Fibroblast of skin of right biceps (primary cell): ENCODE data around the gene CLCN6.

Source experiments
- DNase-seq: peaks from one replicate; pipeline ENCODE4 v3.0.0-alpha.2; 2013

CLCN6 gene

DNA sequence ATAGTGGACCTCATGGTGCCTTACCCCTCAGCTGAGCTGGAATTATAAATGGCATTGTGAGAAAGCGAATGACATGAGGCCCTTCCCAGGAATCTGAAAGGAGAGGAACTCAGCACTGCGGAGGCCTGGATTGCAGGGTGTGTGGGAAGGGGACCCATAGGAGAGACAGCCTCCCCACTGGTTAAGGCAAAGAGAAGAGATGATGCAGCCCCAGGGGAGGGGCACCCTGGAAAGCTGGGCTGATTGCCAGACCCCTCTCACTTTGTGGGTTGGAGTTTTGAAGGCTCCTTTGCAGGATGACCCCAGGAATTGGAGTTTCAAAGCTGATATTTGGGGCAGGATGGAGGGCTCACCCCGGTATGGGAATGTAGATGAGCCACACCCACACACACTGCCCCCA lies 50.7 kb downstream of the CLCN6 start:
- DNase-seq: no peak

DNA sequence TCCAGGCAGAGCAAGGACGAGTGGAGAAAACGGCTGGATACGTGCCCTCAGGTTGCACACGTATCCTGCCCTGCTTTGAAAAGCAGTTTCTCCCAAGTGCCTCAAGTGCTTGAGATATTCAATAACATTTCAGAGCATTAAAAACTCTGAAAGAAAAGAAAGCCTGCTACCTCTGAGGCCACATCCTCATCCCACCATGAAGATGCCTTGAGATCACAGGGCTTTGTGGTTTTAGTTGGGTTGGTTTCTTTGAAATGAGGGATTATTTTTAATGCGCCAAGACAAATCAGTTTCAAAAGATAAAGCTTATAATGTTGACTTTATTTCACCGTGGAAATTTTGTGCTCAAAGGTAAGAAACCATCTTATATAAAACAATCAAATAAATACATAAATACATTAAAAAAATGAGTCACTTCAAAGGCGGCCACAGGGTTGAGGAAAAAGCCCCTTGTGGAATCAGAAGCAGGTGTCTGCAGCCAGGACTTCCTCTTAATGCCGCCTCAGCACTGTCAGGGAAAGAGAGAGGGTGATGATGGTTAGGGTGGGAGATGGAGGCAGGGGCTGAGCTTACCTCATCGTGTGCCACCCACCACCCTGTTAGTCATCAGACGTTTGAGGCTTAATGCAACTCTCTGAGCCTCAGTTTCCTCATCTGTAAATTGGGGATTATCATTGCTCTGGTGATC lies 51.3 kb downstream of the CLCN6 start:
- DNase-seq: no peak

DNA sequence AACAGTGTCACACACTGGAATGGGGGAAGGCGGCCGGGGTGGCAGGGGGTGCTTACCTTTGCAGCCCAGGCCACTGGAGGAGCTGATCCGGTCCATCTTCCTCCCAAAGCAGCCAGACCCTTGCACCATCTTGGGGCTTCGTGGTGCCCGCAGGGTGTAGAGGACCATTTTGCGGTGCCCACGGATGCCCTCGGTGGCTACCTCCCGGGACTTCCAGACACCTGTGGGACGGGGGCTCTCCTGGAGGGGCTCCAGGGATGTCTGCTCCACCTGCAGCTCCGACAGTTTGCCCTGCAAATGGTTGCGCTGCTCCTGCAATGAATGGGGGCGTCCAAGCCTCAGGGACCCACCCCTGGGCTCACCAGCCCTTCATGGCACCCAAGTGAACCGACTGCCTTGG lies 52.2 kb downstream of the CLCN6 start:
- DNase-seq: no peak

DNA sequence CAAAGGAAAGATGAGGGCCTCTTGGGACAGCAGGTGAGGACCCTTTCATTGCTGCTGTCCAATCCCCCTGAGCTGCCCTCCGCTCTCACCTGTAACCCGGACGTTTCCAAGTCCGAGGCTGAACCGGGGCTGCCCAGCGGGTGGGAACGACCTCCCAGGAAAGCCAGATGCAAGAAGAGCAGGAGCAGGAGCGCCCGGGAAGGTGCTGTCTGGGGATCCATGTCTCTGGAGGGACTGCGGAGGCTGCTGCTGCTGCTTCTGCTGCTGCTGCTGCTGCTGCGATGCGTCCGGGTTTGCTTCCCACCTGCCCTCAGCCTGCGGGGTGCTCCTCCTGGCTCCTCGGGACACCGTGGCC lies 52.6 kb downstream of the CLCN6 start, which contains the start of gene NPPB:
NPPB (minus strand) TSS at position 333 of the 355 bp plus-strand sequence; CDS start at position 221, 112 bp downstream.
- DNase-seq: no peak

DNA sequence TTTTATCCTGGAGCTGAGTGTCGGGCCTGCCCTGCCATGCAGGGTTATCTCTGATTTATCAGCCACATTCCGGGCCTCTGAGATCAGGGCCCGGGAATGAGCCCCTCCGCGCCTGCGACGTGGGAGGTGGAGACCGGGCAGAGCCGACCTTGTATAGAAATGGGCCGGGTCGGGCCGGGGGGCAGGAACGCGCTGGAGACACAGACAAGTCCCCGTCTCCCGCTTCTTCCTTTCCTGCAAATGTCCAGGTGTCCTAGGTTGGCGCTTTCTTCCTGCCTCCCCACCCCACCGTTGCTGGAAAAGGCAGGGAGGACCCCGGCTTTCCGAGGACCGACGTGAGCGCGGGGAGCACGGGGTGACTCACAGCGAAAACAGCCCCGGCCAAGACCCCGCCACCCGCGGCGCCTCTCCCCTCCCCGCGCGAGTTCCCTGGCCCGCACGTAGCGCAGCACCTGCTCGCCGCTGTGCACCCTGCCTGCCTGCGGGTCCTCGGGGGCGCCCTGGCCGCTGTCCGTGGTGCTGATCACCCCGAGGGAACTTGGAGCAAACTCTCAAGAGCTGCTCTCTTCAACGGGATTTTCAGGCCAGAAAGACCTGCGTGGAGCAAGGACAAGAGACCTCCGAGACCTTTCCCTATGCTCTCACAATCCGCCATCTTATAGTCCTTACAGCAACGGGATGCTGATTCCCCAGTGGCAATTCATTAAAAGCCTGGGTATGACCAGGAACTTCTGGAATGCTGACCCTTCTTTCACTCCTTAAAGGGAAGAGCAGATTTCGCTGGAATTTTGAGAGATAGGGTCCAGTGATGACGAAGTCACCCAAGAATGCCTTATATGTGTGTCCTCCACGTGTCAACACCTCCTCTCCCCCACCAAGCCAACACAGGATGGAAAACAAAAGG lies 53.2 kb downstream of the CLCN6 start:
- DNase-seq: peak; percentile 63

DNA sequence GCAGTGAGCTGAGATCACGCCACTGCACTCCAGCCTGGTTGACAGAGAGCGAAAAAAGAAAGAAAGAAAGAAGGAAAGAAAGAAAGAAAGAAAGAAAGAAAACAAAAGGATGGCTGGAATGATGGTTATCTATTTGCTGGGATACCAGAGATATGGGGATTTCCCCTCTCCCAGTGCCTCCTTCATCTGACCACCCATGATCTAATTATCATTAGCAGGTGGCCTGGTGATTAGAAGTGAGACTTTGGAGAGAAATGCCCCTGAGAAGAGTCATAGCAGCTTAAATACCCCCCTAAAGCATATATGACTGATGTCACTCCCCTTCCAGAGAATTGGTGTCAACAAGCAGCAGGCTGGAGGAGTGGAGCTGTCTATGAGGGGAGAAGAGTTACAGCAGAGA lies 54.1 kb downstream of the CLCN6 start:
- no peak for DNase-seq

DNA sequence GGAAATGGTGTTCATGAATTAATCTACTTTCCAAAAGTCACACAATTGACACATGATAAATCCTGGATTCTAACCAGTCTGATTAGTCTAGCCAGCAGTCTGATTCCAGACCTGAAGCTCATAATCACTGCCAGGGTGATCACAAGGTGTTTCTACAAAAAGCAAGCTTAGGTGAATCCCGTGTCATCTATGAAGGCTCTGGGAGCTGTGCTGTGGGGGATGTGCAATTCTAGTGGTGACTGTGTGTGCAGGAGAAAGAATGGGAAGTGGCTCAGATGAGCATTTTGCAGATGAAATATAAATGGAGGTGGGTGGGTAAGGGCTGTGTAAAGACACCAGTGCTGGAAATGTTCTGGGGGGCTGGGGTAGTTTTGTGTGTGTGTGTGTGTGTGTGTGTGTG lies 54.6 kb downstream of the CLCN6 start:
- DNase-seq: no peak

DNA sequence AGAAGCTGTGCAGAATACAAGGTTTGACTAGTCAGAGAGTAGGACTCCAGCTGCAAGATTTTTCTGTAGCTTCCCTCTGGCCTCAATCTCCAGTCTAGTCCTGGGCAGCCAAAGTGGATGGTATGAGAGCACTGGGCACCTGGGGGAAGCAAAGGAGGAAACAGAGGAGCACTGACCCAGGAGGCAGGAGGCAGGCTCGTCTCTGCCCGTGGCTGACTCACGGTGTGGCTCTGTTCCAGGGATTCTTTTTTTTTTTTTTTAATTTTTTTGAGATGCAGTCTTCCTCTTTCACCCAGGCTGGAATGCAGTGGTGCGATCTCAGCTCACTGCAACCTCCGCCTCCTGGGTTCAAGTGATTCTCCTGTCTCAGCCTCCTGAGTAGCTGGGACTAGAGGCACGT lies 56.9 kb downstream of the CLCN6 start:
- no peak for DNase-seq

DNA sequence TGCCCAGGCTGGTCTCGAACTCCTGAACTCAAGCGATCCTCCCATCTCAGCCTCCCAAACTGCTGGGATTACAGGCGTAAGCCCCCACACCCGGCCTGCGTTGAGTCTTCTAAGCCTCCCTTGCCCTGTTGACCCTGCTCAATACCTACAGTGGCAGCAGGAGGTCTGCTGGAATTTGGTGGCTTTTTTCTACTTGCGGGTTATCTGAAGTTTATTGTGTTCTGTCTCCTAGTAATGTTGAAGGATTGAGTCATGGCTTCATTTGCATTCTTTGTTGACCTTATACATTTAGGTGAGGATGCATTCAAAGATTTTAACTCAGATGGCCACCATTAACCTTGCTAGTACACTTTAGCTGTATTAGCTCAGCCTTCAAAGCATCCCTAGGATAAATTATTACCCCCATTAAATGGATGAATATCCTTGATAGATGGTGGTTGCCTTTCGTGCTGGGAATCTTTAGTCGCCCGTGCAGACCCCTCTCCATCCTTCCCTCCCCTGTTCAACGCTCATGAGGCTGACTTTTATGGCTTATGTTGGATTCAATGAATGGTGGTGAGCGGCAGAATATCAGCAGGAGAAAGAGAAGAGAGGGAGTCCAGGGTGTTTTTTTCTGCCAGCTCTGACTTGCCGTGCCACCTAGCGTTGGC lies 62.5 kb downstream of the CLCN6 start:
- DNase-seq: no peak

DNA sequence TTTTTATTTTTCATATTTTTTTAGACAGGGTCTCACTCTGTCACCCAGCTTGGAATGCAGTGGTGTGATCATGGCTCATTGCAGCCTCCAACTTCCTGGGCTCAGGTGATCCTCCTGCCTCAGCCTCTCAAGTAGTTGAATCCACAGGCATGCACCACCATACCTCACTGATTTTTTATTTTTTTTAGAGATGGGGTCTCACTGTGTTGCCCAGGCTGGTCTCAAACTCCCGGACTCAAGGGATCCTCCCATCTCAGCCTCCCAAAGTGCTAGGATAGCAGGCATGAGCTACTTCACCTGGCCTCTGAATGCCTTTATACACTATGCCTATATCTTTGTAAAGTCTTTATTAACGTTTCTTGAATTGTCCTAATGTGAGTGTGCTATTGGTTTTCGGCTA lies 63.1 kb downstream of the CLCN6 start:
- no peak for DNase-seq

DNA sequence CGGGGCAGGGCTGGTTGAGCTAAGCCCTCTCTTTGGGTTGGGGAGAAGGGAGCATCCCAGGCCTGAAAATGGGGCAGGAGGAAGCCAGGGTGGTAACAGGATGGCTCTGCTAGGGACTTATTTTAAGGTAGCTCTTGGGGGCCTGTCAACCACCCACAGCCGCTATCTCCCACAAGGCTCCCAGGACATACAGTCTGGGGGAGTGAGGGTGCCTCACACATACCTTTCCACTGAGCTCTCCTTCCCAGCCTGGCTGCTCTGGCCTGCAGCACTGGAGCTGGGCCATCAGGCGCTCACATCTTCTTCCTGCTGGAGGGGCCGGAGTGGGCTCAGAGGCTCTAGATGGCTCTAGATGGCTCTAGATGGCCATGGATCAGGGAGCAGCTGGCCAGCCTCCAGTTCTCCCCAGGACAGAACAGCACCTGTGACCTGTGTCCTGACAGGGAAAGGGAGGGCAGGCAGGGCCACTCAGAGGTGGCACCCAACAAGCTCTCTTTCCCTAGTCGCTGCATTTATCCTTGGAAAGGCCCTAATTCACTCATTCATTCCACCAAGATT lies 63.7 kb downstream of the CLCN6 start:
- no peak for DNase-seq

DNA sequence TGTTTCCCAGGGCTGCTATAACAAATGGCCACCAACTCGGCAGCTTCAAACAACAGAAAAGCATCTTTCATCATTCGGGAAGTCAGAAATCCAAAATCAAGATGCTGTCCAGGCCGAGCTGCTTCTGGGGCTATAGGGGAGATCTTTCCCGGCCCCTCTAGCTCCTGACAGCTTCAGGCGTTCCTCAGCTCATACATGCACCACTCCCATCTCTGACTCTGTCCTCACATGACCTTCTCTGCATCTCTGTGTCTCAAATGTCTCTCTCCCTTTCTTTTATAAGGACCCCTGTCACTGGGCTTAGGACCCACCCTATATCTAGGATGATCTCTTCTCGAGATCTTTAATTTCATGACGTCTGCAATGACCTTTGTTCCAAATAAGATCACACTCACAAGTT lies 66.6 kb downstream of the CLCN6 start:
- no peak for DNase-seq

DNA sequence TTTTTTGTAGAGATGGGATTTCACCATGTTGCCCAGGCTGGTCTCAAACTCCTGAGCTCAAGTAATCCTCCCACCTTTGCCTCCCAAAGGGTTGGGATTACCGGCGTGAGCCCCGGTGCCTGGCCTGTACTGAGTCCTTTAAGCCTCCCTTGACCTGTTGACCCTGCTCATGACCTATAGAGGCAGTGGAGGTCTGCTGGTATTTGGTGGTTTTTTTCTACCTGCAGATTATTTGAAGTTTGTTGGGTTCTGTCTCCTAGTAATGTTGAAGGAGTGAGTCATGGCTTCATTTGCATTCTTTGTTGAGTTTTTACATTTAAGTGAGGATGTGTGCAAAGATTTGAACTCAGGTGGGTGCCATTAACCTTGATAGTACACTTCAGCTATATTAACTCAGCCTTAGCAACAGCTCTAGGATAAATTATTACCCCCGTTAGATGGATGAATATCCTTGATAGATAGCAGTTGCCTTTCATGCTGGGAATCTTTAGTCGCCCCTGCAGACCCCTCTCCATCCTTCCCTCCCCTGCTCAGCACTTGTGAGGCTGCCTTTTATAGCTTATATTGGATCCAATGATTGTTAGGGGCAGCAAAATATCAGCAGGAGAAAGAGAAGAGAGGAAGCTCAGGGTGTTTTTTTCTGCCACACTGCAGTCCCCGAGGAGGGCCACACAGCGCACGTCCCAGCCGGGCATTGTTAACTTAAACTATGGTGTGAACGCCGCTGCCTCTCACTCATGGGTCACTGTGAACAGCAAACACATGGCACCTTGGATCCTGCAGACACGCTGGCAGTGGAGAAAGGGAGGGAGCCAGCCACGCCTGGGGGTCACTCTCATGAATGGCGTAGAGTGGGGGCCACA lies 67.6 kb downstream of the CLCN6 start:
- DNase-seq: no peak

DNA sequence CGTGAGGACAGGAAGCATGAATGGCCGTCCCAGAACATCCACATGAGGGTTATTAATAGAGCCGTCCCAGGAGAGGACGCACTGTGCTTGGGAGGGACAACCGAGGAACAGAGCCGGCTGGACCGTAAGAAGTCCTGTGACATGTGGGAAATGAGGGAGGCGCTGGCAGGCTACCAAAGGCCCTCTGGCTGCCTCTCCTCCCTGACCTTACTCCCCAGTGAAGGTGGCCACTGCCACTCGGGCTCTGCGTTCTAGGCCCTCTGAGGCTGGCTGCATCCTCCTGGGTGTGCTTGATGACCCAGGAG lies 68.2 kb downstream of the CLCN6 start:
- DNase-seq: no peak

DNA sequence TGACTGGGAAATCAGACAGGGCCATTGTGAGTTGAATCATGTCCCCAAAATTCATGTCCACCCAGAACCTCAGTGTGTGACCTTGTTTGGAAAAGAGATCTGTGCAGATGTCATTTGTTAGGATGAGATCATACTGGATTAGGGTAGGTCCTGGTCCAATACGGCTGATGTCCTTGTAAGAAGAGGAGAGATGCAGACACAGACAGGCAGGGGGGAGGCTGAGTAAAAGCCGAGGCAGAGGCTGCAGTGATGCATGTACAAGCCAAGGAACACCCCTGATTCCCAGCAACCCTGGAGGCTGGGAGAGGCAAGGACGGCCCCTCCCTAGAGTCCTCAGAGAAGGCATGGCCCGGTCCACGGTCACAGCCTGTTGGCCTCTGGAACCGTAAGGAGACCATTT lies 68.6 kb downstream of the CLCN6 start:
- no peak for DNase-seq

DNA sequence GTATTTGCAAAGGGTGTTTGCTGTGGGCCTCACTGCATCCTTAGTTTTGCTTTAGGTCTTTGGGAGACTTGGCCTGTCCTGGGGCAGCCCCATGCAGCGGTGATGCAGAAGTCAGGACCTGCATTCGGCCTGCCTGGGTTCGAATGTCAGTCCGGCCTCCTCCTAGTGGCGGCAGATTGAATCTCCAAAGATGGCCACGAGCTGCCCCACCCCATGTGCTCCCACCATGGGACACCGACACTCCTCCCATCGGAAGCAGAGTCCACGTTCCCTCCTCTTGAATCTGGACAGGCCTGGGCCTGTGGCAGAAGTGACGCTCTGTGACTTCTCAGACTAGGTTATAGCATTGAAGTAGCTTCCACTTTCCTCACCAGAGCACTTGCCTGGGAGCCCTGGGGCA lies 69.1 kb downstream of the CLCN6 start:
- DNase-seq: no peak

DNA sequence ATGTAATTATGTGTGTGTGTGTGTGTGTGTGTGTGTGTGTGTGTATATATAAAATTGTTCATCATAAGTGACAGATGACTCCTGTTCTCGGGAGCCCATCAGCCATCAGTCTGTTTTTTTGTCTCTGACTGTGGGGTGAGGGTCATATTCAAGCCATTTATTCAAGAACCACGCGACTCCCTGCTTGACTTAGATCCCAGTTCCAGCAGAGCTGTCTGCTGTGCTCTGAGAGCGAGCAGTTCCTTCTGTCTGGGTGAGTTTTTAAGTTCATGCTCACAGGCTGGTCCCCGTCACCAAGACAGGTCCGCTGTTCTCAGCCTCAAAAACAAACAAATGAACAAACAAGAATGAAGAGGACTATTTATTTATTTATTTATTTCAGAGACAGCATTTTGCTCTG lies 71.1 kb downstream of the CLCN6 start:
- DNase-seq: no peak

DNA sequence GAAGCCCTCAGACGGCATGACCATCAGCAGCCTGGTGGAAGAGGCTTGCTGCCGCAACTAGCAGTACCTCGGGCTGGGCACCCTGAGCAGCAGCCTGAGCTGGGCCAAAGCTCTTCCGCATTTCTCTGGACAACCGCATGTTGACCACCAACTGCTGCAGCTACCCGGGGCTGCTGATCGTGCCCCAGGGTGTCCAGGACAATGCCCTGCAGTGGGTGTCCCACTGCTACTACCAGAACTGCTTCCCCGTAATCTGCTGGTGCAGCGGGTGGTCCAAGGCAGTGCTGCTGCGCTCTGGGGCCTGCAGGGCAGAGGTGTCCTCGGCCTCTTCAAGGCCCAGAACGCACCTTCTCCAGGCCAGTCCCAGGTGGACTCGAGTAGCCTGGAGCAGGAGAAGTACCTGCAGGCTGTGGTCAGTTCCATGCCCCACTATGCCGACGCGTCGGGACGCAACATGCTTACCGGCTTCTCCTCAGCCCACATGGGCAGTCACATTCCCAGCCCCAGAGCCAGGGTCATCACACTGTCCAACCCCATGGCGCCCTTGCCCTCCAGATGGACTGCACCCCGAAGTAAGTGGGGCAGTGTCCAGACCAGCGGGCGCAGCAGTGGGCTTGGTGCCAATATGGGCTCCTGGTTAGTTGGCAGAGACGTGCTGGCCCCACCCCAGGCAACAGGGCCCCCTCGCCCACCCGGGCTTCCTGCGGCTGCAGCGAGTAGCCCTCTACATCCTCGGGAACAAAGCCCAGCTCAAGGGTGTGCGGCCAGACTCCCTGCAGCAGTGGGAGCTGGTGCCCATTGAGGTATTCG lies 72.3 kb downstream of the CLCN6 start:
- no peak for DNase-seq

DNA sequence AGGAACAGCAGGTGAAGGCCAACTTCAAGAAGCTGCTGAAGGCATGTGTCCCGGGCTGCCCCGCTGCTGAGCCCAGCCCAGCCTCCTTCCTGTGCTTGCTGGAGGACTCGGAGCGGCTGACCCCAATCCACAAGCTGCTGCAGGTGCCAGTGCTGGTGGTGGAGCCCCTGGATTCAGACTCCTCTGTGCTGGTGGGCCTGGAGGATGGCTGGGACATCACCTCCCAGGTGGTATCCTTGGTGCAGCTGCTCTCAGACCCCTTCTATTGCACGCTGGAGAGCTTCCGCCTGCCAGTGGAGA lies 72.8 kb downstream of the CLCN6 start:
- no peak for DNase-seq

DNA sequence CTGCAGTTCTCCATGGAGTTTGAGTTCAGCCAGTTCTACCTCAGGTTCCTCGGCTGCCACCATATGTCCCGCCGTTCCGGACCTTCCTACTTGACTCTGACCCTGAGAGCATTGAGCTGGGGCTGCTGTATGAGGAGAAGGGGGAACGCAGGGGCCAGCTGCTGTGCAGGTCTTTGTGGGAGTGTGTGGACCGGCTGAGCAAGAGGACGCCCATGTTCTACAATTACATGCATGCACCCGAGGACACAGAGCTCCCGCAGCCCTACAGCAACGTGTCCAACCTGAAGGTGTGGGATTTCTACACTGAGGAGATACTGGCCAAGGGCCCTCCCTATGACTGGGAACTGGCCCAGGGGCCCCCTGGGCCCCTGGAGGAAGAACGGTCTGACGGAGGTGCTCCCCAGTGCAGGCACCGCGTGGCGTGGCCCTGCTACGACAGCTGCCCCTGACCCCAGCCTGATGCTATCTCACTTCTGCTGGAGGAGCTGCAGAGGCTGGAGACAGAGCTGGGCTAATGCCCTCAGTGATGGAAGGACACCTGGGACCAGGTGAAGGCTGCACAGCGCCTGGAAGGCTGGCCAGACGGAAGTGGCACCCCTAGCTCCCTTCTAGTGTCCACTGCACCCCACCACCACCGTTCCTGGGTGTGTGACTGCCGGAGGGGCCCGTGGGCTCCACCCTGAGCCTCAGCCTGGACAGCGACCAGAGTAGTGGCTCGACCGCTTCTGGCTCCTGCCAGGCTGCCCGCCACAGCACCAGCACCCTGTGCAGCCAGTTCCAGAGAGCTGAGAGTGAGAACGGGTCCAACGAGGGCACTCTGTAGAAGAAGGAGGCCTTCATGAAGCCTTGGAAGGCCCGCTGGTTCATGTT lies 73.6 kb downstream of the CLCN6 start:
- DNase-seq: no peak

DNA sequence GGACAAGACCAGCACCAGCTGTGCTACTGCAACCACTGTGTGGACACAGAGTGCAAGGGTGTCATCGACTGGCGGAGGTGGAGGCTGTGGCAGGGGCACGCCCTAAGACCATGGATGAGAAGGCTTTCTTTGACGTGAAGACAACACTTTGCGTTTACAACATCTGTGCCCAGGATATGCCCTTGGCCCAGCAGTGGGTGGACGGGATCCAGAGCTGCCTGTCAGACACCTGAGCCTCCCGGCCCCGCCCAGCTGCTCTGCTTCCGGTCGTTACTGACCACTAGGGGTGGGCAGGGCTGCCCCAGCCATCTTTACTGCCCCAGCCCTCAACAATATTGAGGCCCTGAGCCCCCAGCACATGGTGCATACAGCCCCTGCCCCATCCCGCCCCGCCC lies 74.2 kb downstream of the CLCN6 start:
- DNase-seq: no peak
